Large intestine (tissue), 3 donors: ENCODE data around the gene ABCA4. TPM values are rescaled to one million over a fixed set of nuclear protein-coding genes. Genes with fewer than 3 reads are reported as not detected.

Experiments used
- DNase-seq, 2 donors: peaks; one replicate each; pipeline versions ENCODE4 v3.0.0 to v3.0.0-alpha.2; 2013
- H3K27ac ChIP-seq: one replicate; pipeline ENCODE4 v1.5.1; 2013; ENCODE audit warnings: low read length
- H3K27me3 ChIP-seq: 2 replicates; pipeline ENCODE4 v1.6.1; 2013; ENCODE audit warnings: low read length; ENCODE audit not compliant: control insufficient read depth, insufficient read depth
- H3K36me3 ChIP-seq: 2 replicates; pipeline ENCODE4 v1.6.1; 2013; ENCODE audit warnings: low read length; ENCODE audit not compliant: control insufficient read depth, insufficient read depth
- H3K4me1 ChIP-seq: one replicate; pipeline ENCODE4 v1.6.1; 2013; ENCODE audit warnings: low read length; ENCODE audit not compliant: control insufficient read depth, insufficient read depth
- H3K4me3 ChIP-seq: one replicate; pipeline ENCODE4 v1.5.1; 2013; ENCODE audit warnings: low read length
- H3K9me3 ChIP-seq: one replicate; pipeline ENCODE4 v1.6.1; 2013; ENCODE audit warnings: mild to moderate bottlenecking, low read depth, low read length, moderate library complexity; ENCODE audit not compliant: control insufficient read depth
- WGBS: methylation state at CpG from one replicate; pipeline ENCODE4 v1.1.5; 2013; ENCODE audit warnings: low lambda C conversion rate; ENCODE audit not compliant: insufficient coverage; 5-methylcytosine and 5-hydroxymethylcytosine counted together
- polyA plus RNA-seq: library from polyadenylated mRNA; unstranded; fragments of 120-200 nt; gene quantifications from one replicate; pipeline ENCODE4 v1.2.1, GENCODE V29; 2013

ABCA4 gene
- polyA plus RNA-seq, 1 donor = 5.3 TPM

- WGBS = no CpG with 5 or more reads among the region's 5 CpGs
- Histone ChIP-seq H3K9me3 (no peaks in the 10 kb centered on the region), H3K4me1 (no peaks in the 10 kb centered on the region), H3K27ac (no peak overlapping the region), H3K4me3 (no peak overlapping the region), H3K36me3 (no peaks in the 10 kb centered on the region), H3K27me3 (no peaks in the 10 kb centered on the region)
- DNase-seq = no peak
Measured at GRCh38 chr1:94055459-94056122, 65.4 kb downstream of the ABCA4 start.

GRCh38 chr1:94050675-94051074 lies 70.3 kb downstream of the ABCA4 start:
- no peak for DNase-seq
- Histone ChIP-seq H3K4me1 (peaks cover 5% of the 10 kb centered on the region), H3K9me3 (no peaks in the 10 kb centered on the region), H3K4me3 (no peak overlapping the region), H3K27me3 (no peaks in the 10 kb centered on the region), H3K27ac (no peak overlapping the region), H3K36me3 (no peaks in the 10 kb centered on the region)
- WGBS = no CpG with 5 or more reads among the region's 1 CpG

- Histone ChIP-seq H3K36me3 (no peaks in the 10 kb centered on the region), H3K27me3 (no peaks in the 10 kb centered on the region), H3K4me3 (no peak overlapping the region), H3K4me1 (peaks cover 5% of the 10 kb centered on the region), H3K27ac (no peak overlapping the region), H3K9me3 (no peaks in the 10 kb centered on the region)
- no CpG with 5 or more reads among the region's 1 CpG for WGBS
- no peak for DNase-seq
Measured at GRCh38 chr1:94050254-94050653, 70.7 kb downstream of the ABCA4 start.

- H3K27me3 ChIP-seq = no peaks in the 10 kb centered on the region
- no peak for DNase-seq
- H3K36me3 ChIP-seq = no peaks in the 10 kb centered on the region
- no peaks in the 10 kb centered on the region for H3K9me3 ChIP-seq
- H3K4me3 ChIP-seq = no peak overlapping the region
- WGBS = no CpG with 5 or more reads among the region's 3 CpGs
- H3K27ac ChIP-seq = no peak overlapping the region
- H3K4me1 ChIP-seq = peaks cover 5% of the 10 kb centered on the region
Measured at GRCh38 chr1:94049791-94050190, 71.2 kb downstream of the ABCA4 start.

GRCh38 chr1:94048413-94049164 lies 72.4 kb downstream of the ABCA4 start:
- no peak overlapping the region for H3K4me3 ChIP-seq
- H3K27ac ChIP-seq = no peak overlapping the region
- H3K36me3 ChIP-seq = no peaks in the 10 kb centered on the region
- no peaks in the 10 kb centered on the region for H3K27me3 ChIP-seq
- H3K4me1 ChIP-seq = peaks cover 9% of the 10 kb centered on the region
- WGBS = 67% methylated on average over 4 of the region's 11 CpGs
- DNase-seq = peak in 1 of 2 donors; percentile 22
- H3K9me3 ChIP-seq = no peaks in the 10 kb centered on the region

- no peak for DNase-seq
- WGBS = no CpG with 5 or more reads among the region's 2 CpGs
- no peak overlapping the region for H3K27ac ChIP-seq
- H3K9me3 ChIP-seq = no peaks in the 10 kb centered on the region
- H3K36me3 ChIP-seq = no peaks in the 10 kb centered on the region
- H3K4me3 ChIP-seq = no peak overlapping the region
- peaks cover 9% of the 10 kb centered on the region for H3K4me1 ChIP-seq
- H3K27me3 ChIP-seq = no peaks in the 10 kb centered on the region
Measured at GRCh38 chr1:94047949-94048348, 73.0 kb downstream of the ABCA4 start.

GRCh38 chr1:94045465-94046056 lies 75.4 kb downstream of the ABCA4 start:
- no peaks in the 10 kb centered on the region for H3K27me3 ChIP-seq
- WGBS = no CpG with 5 or more reads among the region's 22 CpGs
- H3K27ac ChIP-seq = no peak overlapping the region
- no peaks in the 10 kb centered on the region for H3K9me3 ChIP-seq
- peak overlapping the region; percentile 3 for H3K4me3 ChIP-seq
- DNase-seq = peak; percentile 80 to 85
- peaks cover 9% of the 10 kb centered on the region for H3K4me1 ChIP-seq
- H3K36me3 ChIP-seq = no peaks in the 10 kb centered on the region

- H3K4me3 ChIP-seq = no peak overlapping the region
- no peaks in the 10 kb centered on the region for H3K27me3 ChIP-seq
- no peak overlapping the region for H3K27ac ChIP-seq
- no peaks in the 10 kb centered on the region for H3K9me3 ChIP-seq
- H3K4me1 ChIP-seq = peaks cover 9% of the 10 kb centered on the region
- no peaks in the 10 kb centered on the region for H3K36me3 ChIP-seq
- WGBS = no CpG with 5 or more reads among the region's 9 CpGs
- no peak for DNase-seq
Measured at GRCh38 chr1:94044891-94045290, 76.1 kb downstream of the ABCA4 start.

GRCh38 chr1:94044290-94044790 lies 76.6 kb downstream of the ABCA4 start:
- Histone ChIP-seq H3K9me3 (no peaks in the 10 kb centered on the region), H3K4me3 (no peak overlapping the region), H3K27ac (no peak overlapping the region), H3K4me1 (peaks cover 9% of the 10 kb centered on the region), H3K36me3 (no peaks in the 10 kb centered on the region), H3K27me3 (no peaks in the 10 kb centered on the region)
- peak in 1 of 2 donors; percentile 61 for DNase-seq
- no CpG with 5 or more reads among the region's 9 CpGs for WGBS

- no peak overlapping the region for H3K4me3 ChIP-seq
- no peak for DNase-seq
- WGBS = 100% methylated on average over 1 of the region's 4 CpGs
- peaks cover 4% of the 10 kb centered on the region for H3K4me1 ChIP-seq
- no peaks in the 10 kb centered on the region for H3K36me3 ChIP-seq
- no peaks in the 10 kb centered on the region for H3K27me3 ChIP-seq
- no peak overlapping the region for H3K27ac ChIP-seq
- no peaks in the 10 kb centered on the region for H3K9me3 ChIP-seq
Measured at GRCh38 chr1:94043738-94044289, 77.1 kb downstream of the ABCA4 start.
